Mesendoderm (in vitro differentiated cells): Measurements from ENCODE around the gene CACYBP.
A peak's percentile ranks its signal among the peaks of the same experiment; 100 is the strongest.

ENCODE experiments used
- DNase-seq: peaks from one replicate; pipeline ENCODE4 v3.0.0; 2013
- H2AK5ac ChIP-seq: 2 replicates; pipeline ENCODE4 v1.6.1; 2013; ENCODE audit warnings: low read length, inconsistent platforms
- H2BK120ac ChIP-seq: 2 replicates; pipeline ENCODE4 v1.6.1; 2013; ENCODE audit warnings: low read depth, mild to moderate bottlenecking, low read length, moderate library complexity, mixed read lengths
- H2BK15ac ChIP-seq: replicated peaks from 2 replicates; pipeline ENCODE4 v1.6.1; 2013; ENCODE audit warnings: low read depth, mild to moderate bottlenecking, moderate library complexity
- H2BK5ac ChIP-seq: 2 replicates; pipeline ENCODE4 v1.6.1; 2013; ENCODE audit warnings: low read length, inconsistent platforms
- H3K18ac ChIP-seq: 2 replicates; pipeline ENCODE4 v1.6.1; 2013; ENCODE audit warnings: mild to moderate bottlenecking, low read length, mixed read lengths
- H3K23ac ChIP-seq: one replicate; pipeline ENCODE4 v1.6.1; 2013; ENCODE audit warnings: low read length
- H3K27ac ChIP-seq: 2 replicates; pipeline ENCODE4 v1.5.1; 2013; ENCODE audit warnings: low read depth, mild to moderate bottlenecking, inconsistent platforms, low read length, moderate library complexity
- H3K27me3 ChIP-seq: 2 replicates; pipeline ENCODE4 v1.6.1; 2013; ENCODE audit warnings: low read length, control low read depth, mild to moderate bottlenecking, inconsistent platforms; ENCODE audit not compliant: insufficient read depth, poor library complexity
- H3K36me3 ChIP-seq: 2 replicates; pipeline ENCODE4 v1.6.1; 2013; ENCODE audit warnings: low read length, inconsistent platforms; ENCODE audit not compliant: control insufficient read depth, insufficient read depth
- H3K4ac ChIP-seq: one replicate; pipeline ENCODE4 v1.6.1; 2013; ENCODE audit warnings: low read depth, mild to moderate bottlenecking, low read length, moderate library complexity
- H3K4me1 ChIP-seq: 2 replicates; pipeline ENCODE4 v1.6.1; 2013; ENCODE audit warnings: low read depth, low read length, inconsistent platforms; ENCODE audit not compliant: control insufficient read depth
- H3K4me2 ChIP-seq: 2 replicates; pipeline ENCODE4 v1.6.1; 2013; ENCODE audit warnings: low read length
- H3K4me3 ChIP-seq: 2 replicates; pipeline ENCODE4 v1.5.1; 2013; ENCODE audit warnings: mild to moderate bottlenecking, low read length
- H3K56ac ChIP-seq: one replicate; pipeline ENCODE4 v1.6.1; 2013; ENCODE audit warnings: low read length
- H3K79me1 ChIP-seq: 2 replicates; pipeline ENCODE4 v1.6.1; 2013; ENCODE audit warnings: low read length, inconsistent platforms
- H3K79me2 ChIP-seq: 2 replicates; pipeline ENCODE4 v1.6.1; 2013; ENCODE audit warnings: mild to moderate bottlenecking, low read length; ENCODE audit not compliant: control insufficient read depth, insufficient read depth
- H3K9ac ChIP-seq: 2 replicates; pipeline ENCODE4 v1.6.1; 2013; ENCODE audit warnings: low read length, inconsistent platforms
- H4K5ac ChIP-seq: one replicate; pipeline ENCODE4 v1.6.1; 2013; ENCODE audit warnings: low read length
- H4K8ac ChIP-seq: one replicate; pipeline ENCODE4 v1.6.1; 2013; ENCODE audit warnings: low read depth, mild to moderate bottlenecking, control low read depth, low read length, moderate library complexity
- WGBS: extraction: QIAGEN DNeasy Blood & Tissue Kit; methylation state at CpG from one replicate; pipeline ENCODE4 v1.1.7; 2013; ENCODE audit warnings: low lambda C conversion rate, missing lambda C conversion rate; ENCODE audit not compliant: insufficient coverage; ENCODE audit errors: extremely low coverage; 5-methylcytosine and 5-hydroxymethylcytosine counted together

The CACYBP gene

DNA sequence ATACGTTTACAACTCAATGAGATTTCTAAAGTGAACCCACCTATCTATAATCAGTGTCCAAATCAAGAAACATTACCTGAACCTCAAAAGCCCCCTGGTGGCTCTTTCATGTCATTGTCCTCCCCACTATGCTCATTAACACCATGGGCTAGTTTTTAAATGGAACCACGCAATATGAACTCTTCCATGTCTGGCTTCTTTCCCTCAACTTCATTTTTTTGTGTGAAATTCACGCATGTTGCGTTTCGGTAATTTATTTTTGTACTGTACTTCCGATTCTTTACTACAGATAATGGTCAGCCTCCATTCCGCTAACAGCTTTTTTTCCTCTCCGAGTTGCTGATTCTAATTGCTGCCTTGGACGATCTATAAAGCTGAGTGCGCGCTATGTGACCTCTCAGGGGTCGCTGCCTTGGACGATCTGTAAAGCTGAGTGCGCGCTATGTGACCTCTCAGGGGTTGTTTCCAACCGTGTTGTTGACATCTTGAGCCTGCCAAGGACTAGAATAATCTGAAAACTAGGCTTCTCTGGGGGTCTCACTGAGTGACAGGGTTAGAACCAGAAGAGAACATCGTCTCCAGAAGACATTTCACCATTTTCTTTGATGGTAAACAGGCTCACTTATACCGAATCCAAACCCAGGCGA, 1.1 kb upstream of the CACYBP start:
- no peaks in the 10 kb centered on the region for H3K4me1 ChIP-seq
- H3K79me2 ChIP-seq: peaks cover 37% of the 10 kb centered on the region
- no peak overlapping the region for H2BK15ac ChIP-seq
- H3K4me3 ChIP-seq: peak overlapping the region; percentile 29
- peak overlapping the region; percentile 45 for H3K27ac ChIP-seq
- peak overlapping the region; percentile 32 for H3K4me2 ChIP-seq
- no peak overlapping the region for H2AK5ac ChIP-seq
- no peaks in the 10 kb centered on the region for H3K27me3 ChIP-seq
- H2BK5ac ChIP-seq: no peak overlapping the region
- DNase-seq: peak; percentile 75
- peak overlapping the region; percentile 96 for H3K18ac ChIP-seq
- WGBS: no CpG with 5 or more reads among the region's 19 CpGs
- peak overlapping the region; percentile 100 for H3K56ac ChIP-seq
- no peak overlapping the region for H3K23ac ChIP-seq
- H3K36me3 ChIP-seq: no peaks in the 10 kb centered on the region
- peak overlapping the region; percentile 69 for H3K9ac ChIP-seq
- H2BK120ac ChIP-seq: peak overlapping the region; percentile 49
- H4K5ac ChIP-seq: peak overlapping the region; percentile 35
- peak overlapping the region; percentile 99 for H3K4ac ChIP-seq
- H3K79me1 ChIP-seq: no peaks in the 10 kb centered on the region
- peak overlapping the region; percentile 43 for H4K8ac ChIP-seq

DNA sequence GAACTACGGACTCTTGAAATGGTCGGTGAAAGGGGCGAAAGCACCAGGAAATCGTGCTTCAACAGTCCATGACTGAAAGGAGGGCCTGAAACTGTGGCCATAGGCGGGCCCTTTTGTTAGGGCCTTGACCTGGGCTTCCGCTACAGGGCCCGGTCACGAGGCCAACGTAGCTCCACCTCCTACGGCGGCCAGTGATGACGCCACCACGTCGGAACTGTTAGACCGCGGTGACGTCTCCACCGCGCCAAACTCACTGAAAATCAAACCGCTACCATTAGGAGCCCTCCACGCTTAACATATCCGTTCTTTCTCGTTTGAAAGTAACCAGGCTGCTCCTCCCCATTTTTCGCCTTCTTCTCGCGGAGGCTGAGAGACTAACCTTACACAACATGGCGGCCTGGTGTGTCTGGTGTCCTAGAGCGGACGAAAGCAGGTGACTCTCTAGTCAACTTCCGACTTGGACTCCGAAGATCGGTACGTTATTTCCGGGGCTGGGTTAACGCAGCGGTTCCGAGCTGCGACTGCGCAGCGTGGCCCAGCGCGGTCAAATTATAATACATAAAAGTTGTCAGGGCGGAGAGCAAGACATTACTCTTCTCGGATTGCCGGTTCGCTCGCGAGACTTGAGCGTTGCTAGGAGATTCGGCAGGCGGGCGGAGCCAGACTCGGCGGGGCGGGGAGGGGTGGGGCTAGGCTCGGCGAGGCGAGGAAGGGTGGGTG, 371 bp upstream of the CACYBP start:
- Histone ChIP-seq H3K4ac (peak overlapping the region; percentile 99), H2BK5ac (peak overlapping the region; percentile 77), H3K56ac (peak overlapping the region; percentile 100), H2BK15ac (no peak overlapping the region), H3K4me2 (peak overlapping the region; percentile 32), H3K27ac (peak overlapping the region; percentile 45), H3K36me3 (no peaks in the 10 kb centered on the region), H2AK5ac (no peak overlapping the region), H3K9ac (peak overlapping the region; percentile 69), H3K27me3 (no peaks in the 10 kb centered on the region), H2BK120ac (no peak overlapping the region), H4K8ac (peak overlapping the region; percentile 43), H3K4me1 (no peaks in the 10 kb centered on the region), H3K18ac (peak overlapping the region; percentile 96), H3K79me1 (no peaks in the 10 kb centered on the region), H4K5ac (peak overlapping the region; percentile 95), H3K79me2 (peaks cover 41% of the 10 kb centered on the region), H3K4me3 (peak overlapping the region; percentile 71), H3K23ac (no peak overlapping the region)
- peak; percentile 99 for DNase-seq
- no CpG with 5 or more reads among the region's 58 CpGs for WGBS

DNA sequence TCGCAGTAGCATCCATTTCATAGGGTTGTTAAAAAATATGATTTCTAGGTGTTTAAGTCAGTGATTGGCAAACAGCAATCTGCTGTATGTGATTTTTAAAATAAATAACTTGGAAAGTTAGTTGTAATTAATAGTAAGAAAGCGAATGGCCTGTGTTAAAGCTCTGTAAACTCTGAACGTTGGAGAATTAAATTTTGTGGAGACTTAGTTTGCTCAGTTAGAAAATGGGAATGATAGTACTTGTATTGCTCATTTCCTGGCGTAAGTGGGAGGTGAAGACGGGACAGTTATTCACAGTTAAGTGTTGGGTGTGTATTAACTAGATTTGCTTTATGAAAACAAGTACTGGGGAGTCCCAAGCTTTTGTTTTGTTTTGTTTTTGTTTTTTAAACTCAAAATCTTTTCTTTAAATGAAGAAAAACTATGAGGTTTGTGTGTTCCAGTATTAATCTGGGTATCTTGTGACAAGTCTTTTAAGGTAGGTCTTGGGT, 995 bp downstream of the CACYBP start:
- H2BK15ac ChIP-seq: no peak overlapping the region
- WGBS: no CpG with 5 or more reads among the region's 5 CpGs
- no peak for DNase-seq
- peaks cover 54% of the 10 kb centered on the region for H3K79me2 ChIP-seq
- no peak overlapping the region for H2BK120ac ChIP-seq
- no peak overlapping the region for H4K5ac ChIP-seq
- no peaks in the 10 kb centered on the region for H3K4me1 ChIP-seq
- peak overlapping the region; percentile 93 for H3K9ac ChIP-seq
- H3K4me2 ChIP-seq: peak overlapping the region; percentile 77
- H3K56ac ChIP-seq: peak overlapping the region; percentile 100
- H3K4ac ChIP-seq: no peak overlapping the region
- peaks cover 4% of the 10 kb centered on the region for H3K79me1 ChIP-seq
- no peak overlapping the region for H3K18ac ChIP-seq
- no peak overlapping the region for H2AK5ac ChIP-seq
- no peak overlapping the region for H2BK5ac ChIP-seq
- H3K36me3 ChIP-seq: no peaks in the 10 kb centered on the region
- H4K8ac ChIP-seq: no peak overlapping the region
- no peak overlapping the region for H3K27ac ChIP-seq
- peak overlapping the region; percentile 81 for H3K23ac ChIP-seq
- no peaks in the 10 kb centered on the region for H3K27me3 ChIP-seq
- H3K4me3 ChIP-seq: peak overlapping the region; percentile 75

DNA sequence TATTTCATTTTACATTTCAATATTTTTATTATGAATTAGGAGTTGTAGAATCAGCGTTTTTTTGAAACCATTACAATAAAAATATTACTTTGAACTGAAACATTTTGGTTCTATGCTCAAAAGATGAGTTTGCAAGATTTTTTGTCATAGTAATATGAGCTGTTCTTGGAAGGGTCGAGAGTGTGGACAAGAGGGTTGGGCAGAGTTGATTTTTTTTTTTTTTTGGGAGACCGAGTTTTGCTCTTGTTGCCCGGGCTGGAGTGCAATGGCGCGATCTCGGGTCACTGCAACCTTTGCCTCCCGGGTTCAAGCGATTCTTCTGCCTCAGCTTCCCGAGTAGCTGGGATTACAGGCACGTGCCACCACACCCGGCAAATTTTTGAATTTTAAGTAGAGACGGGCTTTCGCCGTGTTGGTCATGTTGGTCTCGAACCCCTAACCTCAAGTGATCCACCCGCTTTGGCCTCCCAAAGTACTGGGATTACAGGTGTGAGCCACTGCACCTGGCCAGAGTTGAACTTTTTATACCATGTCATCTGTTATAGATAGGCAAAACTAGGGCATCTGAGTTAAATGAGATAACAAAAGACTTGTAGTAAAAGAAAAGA, 3.3 kb downstream of the CACYBP start:
- Histone ChIP-seq H2BK15ac (no peak overlapping the region), H3K79me1 (peaks cover 7% of the 10 kb centered on the region), H3K4me2 (no peak overlapping the region), H3K4me1 (no peaks in the 10 kb centered on the region), H4K5ac (no peak overlapping the region), H3K18ac (no peak overlapping the region), H3K79me2 (peaks cover 66% of the 10 kb centered on the region), H3K23ac (no peak overlapping the region), H3K56ac (no peak overlapping the region), H3K27me3 (no peaks in the 10 kb centered on the region), H2BK5ac (no peak overlapping the region), H3K9ac (no peak overlapping the region), H3K27ac (no peak overlapping the region), H2AK5ac (no peak overlapping the region), H2BK120ac (no peak overlapping the region), H3K36me3 (peaks cover 2% of the 10 kb centered on the region), H3K4me3 (no peak overlapping the region), H3K4ac (no peak overlapping the region), H4K8ac (no peak overlapping the region)
- no peak for DNase-seq
- WGBS: no CpG with 5 or more reads among the region's 17 CpGs

DNA sequence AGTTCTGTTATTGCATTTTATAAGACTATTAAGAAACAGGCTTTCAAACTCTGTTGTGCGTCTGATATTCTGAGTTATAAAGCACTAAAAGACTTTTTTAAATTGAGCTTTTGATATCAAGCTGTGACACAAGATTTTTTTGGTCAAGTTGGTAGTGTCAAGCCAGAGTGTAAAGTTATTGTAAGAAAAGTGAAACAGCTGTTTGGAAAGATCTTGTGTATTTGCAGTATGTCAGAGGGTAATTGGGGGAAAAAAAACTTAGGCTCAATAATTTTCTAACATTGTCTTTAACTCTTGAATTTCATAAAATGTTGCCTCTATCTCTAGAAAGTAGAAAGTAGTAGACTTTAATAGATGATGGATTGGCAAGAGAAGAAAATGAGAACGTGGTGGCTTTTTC, 3.8 kb downstream of the CACYBP start:
- Histone ChIP-seq H3K79me1 (peaks cover 9% of the 10 kb centered on the region), H3K4me3 (no peak overlapping the region), H3K36me3 (peaks cover 2% of the 10 kb centered on the region), H3K9ac (no peak overlapping the region), H3K4me2 (no peak overlapping the region), H4K8ac (no peak overlapping the region), H3K56ac (no peak overlapping the region), H2BK5ac (no peak overlapping the region), H2AK5ac (no peak overlapping the region), H3K23ac (no peak overlapping the region), H3K27me3 (no peaks in the 10 kb centered on the region), H3K4ac (no peak overlapping the region), H2BK120ac (no peak overlapping the region), H3K79me2 (peaks cover 66% of the 10 kb centered on the region), H3K18ac (no peak overlapping the region), H2BK15ac (no peak overlapping the region), H3K4me1 (no peaks in the 10 kb centered on the region), H3K27ac (no peak overlapping the region), H4K5ac (no peak overlapping the region)
- WGBS: no CpG with 5 or more reads among the region's 2 CpGs
- no peak for DNase-seq
